Endothelial cell of umbilical vein (primary cell): Measurements from ENCODE around the gene GSG1L.

Experiments used
- GATA2 ChIP-seq: IDR thresholded peaks from 2 replicates; pipeline ENCODE4 v1.7.0; 2011; ENCODE audit warnings: low read depth, mild to moderate bottlenecking, moderate library complexity, mixed read lengths, low read length; ENCODE audit not compliant: insufficient read length, insufficient read depth
- MYC ChIP-seq: IDR thresholded peaks from one replicate; pipeline ENCODE4 v1.6.1; 2011; ENCODE audit warnings: mild to moderate bottlenecking, low read depth, low read length
- POLR2A ChIP-seq: IDR thresholded peaks from 2 replicates; pipeline ENCODE4 v1.6.1; 2012; ENCODE audit warnings: low read depth, mild to moderate bottlenecking, control low read depth, low read length
- POLR2AphosphoS5 ChIP-seq: IDR thresholded peaks from 2 replicates; pipeline ENCODE4 v1.6.1; 2012; ENCODE audit warnings: low read depth, mild to moderate bottlenecking, control low read depth, low read length, moderate library complexity; ENCODE audit not compliant: insufficient read depth
- TF ChIP-seq, protein P1 (sequence below), 2 donors: IDR thresholded peaks; 1 replicate in 1 of 2; 2 replicates in 1 of 2; pipeline ENCODE4 v1.5.1; 2011; ENCODE audit warnings: low read length in 2 of 2, mild to moderate bottlenecking in 2 of 2, moderate library complexity in 2 of 2, control low read depth in 1 of 2, inconsistent platforms in 1 of 2, low read depth in 1 of 2; ENCODE audit not compliant: insufficient read depth in 1 of 2; ENCODE audit errors: extremely low read depth in 1 of 2
- TF ChIP-seq, protein P2 (sequence below): IDR thresholded peaks from 2 replicates; pipeline ENCODE4 v1.6.1; 2011; ENCODE audit not compliant: insufficient read depth, insufficient read length

DNA sequence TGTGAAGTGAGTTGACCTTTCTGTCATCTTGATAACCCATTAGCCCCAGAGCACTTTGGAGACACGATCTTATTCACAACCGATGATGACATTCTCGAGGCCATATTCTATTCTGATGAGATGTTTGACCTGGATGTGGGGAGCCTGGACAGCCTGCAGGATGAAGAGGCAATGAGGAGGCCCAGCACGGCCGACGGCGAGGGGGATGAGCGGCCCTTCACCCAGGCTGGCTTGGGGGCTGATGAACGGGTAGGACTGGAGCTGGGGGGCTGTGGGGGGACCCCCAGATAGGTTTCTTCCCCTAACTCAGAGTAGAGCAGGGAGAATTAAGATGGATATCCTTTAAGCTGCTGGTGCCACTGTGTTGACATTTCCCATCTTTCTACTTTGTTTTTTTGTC, 311.8 kb downstream of the GSG1L start:
- TF ChIP-seq POLR2A (no peak), GATA2 (no peak), POLR2AphosphoS5 (no peak), MYC (no peak)
- TF ChIP-seq, protein P1, sequence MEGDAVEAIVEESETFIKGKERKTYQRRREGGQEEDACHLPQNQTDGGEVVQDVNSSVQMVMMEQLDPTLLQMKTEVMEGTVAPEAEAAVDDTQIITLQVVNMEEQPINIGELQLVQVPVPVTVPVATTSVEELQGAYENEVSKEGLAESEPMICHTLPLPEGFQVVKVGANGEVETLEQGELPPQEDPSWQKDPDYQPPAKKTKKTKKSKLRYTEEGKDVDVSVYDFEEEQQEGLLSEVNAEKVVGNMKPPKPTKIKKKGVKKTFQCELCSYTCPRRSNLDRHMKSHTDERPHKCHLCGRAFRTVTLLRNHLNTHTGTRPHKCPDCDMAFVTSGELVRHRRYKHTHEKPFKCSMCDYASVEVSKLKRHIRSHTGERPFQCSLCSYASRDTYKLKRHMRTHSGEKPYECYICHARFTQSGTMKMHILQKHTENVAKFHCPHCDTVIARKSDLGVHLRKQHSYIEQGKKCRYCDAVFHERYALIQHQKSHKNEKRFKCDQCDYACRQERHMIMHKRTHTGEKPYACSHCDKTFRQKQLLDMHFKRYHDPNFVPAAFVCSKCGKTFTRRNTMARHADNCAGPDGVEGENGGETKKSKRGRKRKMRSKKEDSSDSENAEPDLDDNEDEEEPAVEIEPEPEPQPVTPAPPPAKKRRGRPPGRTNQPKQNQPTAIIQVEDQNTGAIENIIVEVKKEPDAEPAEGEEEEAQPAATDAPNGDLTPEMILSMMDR (IDR thresholded peaks at IDR 0.05; ENCODE audit: extremely low read depth in 1 of 2, insufficient read depth in 1 of 2, low read depth in 1 of 2, low read length in 2 of 2), result no peak
- TF ChIP-seq, protein P2, sequence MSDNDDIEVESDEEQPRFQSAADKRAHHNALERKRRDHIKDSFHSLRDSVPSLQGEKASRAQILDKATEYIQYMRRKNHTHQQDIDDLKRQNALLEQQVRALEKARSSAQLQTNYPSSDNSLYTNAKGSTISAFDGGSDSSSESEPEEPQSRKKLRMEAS, result no peak
